Spleen (tissue), 7 donors: ENCODE results near the gene HSPA12B.

Experiments
- POLR2A ChIP-seq, 3 donors: fragments of 450-650 bp; IDR thresholded peaks; one replicate each; pipeline ENCODE4 v1.5.1; 2017; ENCODE audit warnings: antibody characterized with exemption in 3 of 3, mild to moderate bottlenecking in 1 of 3
- POLR2AphosphoS5 ChIP-seq, 3 donors: sonication (generic); formaldehyde crosslinking; IDR thresholded peaks; one replicate each; pipeline ENCODE4 v1.5.1; 2017; ENCODE audit warnings: antibody characterized with exemption in 3 of 3
- TF ChIP-seq, protein P1 (sequence below), 11 experiments: fragments of 200-600 bp in 7 of 11; fragments of 450-650 bp in 4 of 11; sonication (generic) in 4 of 11; IDR thresholded peaks in 8 of 11; conservative IDR thresholded peaks in 3 of 11; 1 replicate in 7 of 11; 2 replicates in 4 of 11; pipeline versions ENCODE4 v1.4.0 to v1.8.0; 2016 to 2021; ENCODE audit warnings: antibody characterized with exemption in 11 of 11, inconsistent platforms in 4 of 11, mild to moderate bottlenecking in 1 of 11
- donor health status: DM: no; HTN: no; CAD: no; lungs with moderate emphysema.
- donor health status: DM: no; HTN: no; CAD: no.
- donor health status: DM: no; HTN: no; CAD: no.

DNA sequence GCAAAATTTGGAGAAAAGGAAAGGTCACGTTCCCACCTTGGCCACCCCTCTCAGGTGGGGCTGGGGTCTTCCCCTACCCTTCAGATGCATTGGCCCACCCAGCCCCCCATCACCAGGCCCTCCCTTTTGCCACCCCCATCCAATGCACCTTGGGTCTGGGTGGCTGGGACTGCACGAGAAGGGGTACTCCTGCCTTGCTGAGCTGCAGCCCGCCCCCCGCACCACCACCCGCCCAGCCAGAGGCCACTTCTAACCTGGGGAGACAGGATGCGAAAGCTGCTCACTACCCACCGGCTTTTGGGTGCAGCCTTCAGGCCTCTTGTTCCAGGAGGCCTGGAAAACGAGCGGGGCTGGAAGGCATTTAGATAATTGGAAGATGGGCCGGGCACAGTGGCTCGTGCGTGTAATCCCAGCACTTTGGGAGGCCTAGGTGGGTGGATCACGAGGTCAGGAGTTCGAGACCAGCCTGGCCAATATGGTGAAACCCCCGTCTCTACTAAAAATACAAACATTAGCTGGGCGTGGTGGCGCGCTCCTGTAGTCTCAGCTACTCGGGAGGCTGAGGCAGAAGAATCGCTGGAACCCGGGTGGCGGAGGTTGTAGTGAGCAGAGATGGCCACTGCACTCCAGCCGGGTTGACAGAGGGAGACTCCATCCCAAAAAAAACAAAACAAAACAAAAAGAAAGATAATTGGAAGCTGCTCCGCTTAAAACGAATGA, 62.4 kb downstream of the HSPA12B start:
- TF ChIP-seq POLR2A (IDR thresholded peaks at IDR 0.05) (no peak), POLR2AphosphoS5 (IDR thresholded peaks at IDR 0.05) (no peak)
- TF ChIP-seq, protein P1, sequence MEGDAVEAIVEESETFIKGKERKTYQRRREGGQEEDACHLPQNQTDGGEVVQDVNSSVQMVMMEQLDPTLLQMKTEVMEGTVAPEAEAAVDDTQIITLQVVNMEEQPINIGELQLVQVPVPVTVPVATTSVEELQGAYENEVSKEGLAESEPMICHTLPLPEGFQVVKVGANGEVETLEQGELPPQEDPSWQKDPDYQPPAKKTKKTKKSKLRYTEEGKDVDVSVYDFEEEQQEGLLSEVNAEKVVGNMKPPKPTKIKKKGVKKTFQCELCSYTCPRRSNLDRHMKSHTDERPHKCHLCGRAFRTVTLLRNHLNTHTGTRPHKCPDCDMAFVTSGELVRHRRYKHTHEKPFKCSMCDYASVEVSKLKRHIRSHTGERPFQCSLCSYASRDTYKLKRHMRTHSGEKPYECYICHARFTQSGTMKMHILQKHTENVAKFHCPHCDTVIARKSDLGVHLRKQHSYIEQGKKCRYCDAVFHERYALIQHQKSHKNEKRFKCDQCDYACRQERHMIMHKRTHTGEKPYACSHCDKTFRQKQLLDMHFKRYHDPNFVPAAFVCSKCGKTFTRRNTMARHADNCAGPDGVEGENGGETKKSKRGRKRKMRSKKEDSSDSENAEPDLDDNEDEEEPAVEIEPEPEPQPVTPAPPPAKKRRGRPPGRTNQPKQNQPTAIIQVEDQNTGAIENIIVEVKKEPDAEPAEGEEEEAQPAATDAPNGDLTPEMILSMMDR (IDR thresholded peaks at IDR 0.05 in 8 of 11, conservative IDR thresholded peaks at IDR 0.05 in 3 of 11) = no peak
